ENCODE results near the gene GHR. TPM values are rescaled to one million over a fixed set of nuclear protein-coding genes. Genes with fewer than 3 reads are reported as not detected.

The GHR gene
- total and polyA plus RNA-seq, 10 of the 15 experiments (the other 5 are each of a cell fraction or from before 2014, with no cell fraction given), result 0.23 to 10.2 (median 0.48) TPM

- no peak for TF ChIP-seq ZZZ3 (IDR thresholded peaks at IDR 0.05; ENCODE audit: control insufficient read depth, insufficient read length, low read depth)
These were observed 90.0 kb downstream of the GHR start (continued) for GRCh38 chr5:42513246-42513645.

GRCh38 chr5:42514754-42515153, 91.5 kb downstream of the GHR start:
- H3K4me3 ChIP-seq, result no peak overlapping the region
- ChIA-PET SMC1A (ENCODE audit: uncharacterized antibody, unreplicated experiment) (interaction anchor here (0.6 to 2.4 kb wide), 18 partner anchors 8 to 374 kb away, joined by 3 to 14 read pairs (median 4); partner anchors contain the start of gene GHR), CTCF (interaction anchor here (0.5 to 3.6 kb wide), 21 partner anchors 9 to 375 kb away, joined by 3 to 28 read pairs (median 4); partner anchors contain the start of gene GHR), POLR2A (interaction anchor here (0.8 kb wide), 1 partner anchor 10 kb away, joined by 3 read pairs; no protein-coding TSS in a partner anchor), RAD21 (ENCODE audit: unreplicated experiment) (interaction anchor here (0.9 to 2.2 kb wide), 9 partner anchors 11 to 375 kb away, joined by 3 to 13 read pairs (median 4); partner anchors contain the start of gene GHR)
- FAIRE-seq (no peak), ATAC-seq (peak; percentile 39; the same call in 2 of the 3 replicates), DNase-seq (ENCODE audit: low read depth, low spot score) (no peak)
- no peaks in the 10 kb centered on the region for H3K9me3 ChIP-seq (replicated peaks; ENCODE audit: control insufficient read depth, insufficient read depth, low read length)
- 0% methylated on average over 2 of the region's 2 CpGs for WGBS (ENCODE audit: insufficient coverage, insufficient replicate concordance, low lambda C conversion rate, missing lambda C conversion rate)
- no peaks in the 10 kb centered on the region for H3K36me3 ChIP-seq (ENCODE audit: control insufficient read depth in 2 of 2, insufficient read depth in 2 of 2, low read length in 1 of 2)
- H3K27ac ChIP-seq (ENCODE audit: control insufficient read depth, insufficient read depth), result no peak overlapping the region
- H3K79me2 ChIP-seq (ENCODE audit: control insufficient read depth, insufficient read depth, low read length), result no peaks in the 10 kb centered on the region
- H3K9ac ChIP-seq (ENCODE audit: control insufficient read depth, insufficient read depth, low read length), result no peak overlapping the region
- H2AFZ ChIP-seq (ENCODE audit: control insufficient read depth, low read depth, low read length), result no peak overlapping the region
- TF ChIP-seq IRF4 (IDR thresholded peaks at IDR 0.05; ENCODE audit: low read depth, low read length) (no peak), HDAC2 (IDR thresholded peaks at IDR 0.05) (no peak), SMC3 (IDR thresholded peaks at IDR 0.05; ENCODE audit: borderline replicate concordance, low read length) (peak; percentile 11; the same call in 1 of the 2 replicates), TARDBP (IDR thresholded peaks at IDR 0.05; ENCODE audit: borderline replicate concordance) (no peak), RAD21 (IDR thresholded peaks at IDR 0.05; ENCODE audit: insufficient read depth, low read depth, low read length) (0 out of 2 replicates have a peak, but pooled peaks have one; percentile 4), CTCF (IDR thresholded peaks at IDR 0.05 in 2 of 3, conservative IDR thresholded peaks at IDR 0.05 in 1 of 3; ENCODE audit: control insufficient read depth in 2 of 3, extremely low read depth in 1 of 3, insufficient read depth in 1 of 3, low read depth in 3 of 3, low read length in 3 of 3) (peak in 2 of 3 experiments; percentile 8 to 14; a peak in 2 of 6 replicates)
- no peak overlapping the region for H3K4me2 ChIP-seq (ENCODE audit: control insufficient read depth, insufficient read depth)
- no peaks in the 10 kb centered on the region for H4K20me1 ChIP-seq (ENCODE audit: control insufficient read depth, insufficient read depth)
- H3K27me3 ChIP-seq (replicated peaks in 1 of 2; ENCODE audit: control insufficient read depth in 2 of 2, insufficient read depth in 2 of 2, low read length in 1 of 2), result no peaks in the 10 kb centered on the region
- BruUV-seq (replicated peaks), result no TSS peak
- intact Hi-C loops (cut with micrococcal nuclease; ENCODE audit: unreplicated experiment) (no loop called here), in situ Hi-C loops (cut with MboI) (no loop called here)
- no peaks in the 10 kb centered on the region for H3K4me1 ChIP-seq (ENCODE audit: control insufficient read depth, insufficient read depth, low read length)

Measured in GM12878 (cell line).